Measurements from ENCODE around the gene HS2ST1. TPM values are rescaled to one million over a fixed set of nuclear protein-coding genes. Genes with fewer than 3 reads are reported as not detected.

The HS2ST1 gene
- total RNA-seq, 2 donors from 2014 or later = 7.7 TPM

DNA sequence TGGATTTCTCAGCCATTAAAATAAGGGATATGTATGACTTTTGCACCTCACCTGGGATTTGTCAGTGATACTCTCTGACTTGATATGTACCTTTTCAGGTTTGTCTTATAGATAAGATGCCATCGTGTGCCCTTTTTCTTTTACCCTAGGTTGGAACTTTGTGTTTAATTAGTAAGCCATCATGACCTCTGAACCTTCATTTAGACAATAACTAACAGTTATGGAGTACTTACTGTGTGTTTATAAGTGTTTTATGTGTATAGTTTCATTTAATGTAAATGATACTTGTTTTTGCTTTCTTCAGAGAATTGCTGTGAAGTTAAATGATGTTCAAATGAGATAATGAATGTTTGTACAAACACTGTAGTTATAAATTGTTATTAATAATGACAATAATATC, 14.4 kb downstream of the HS2ST1 start:
- Histone ChIP-seq H3K4me1 (no peaks in the 10 kb centered on the region), H3K27me3 (no peaks in the 10 kb centered on the region), H3K9me3 (no peaks in the 10 kb centered on the region), H3K36me3 (no peaks in the 10 kb centered on the region), H3K4me3 (no peak overlapping the region), H3K27ac (no peak overlapping the region)
- DNase-seq (ENCODE audit: low spot score) = no peak
- TF ChIP-seq, protein P1, sequence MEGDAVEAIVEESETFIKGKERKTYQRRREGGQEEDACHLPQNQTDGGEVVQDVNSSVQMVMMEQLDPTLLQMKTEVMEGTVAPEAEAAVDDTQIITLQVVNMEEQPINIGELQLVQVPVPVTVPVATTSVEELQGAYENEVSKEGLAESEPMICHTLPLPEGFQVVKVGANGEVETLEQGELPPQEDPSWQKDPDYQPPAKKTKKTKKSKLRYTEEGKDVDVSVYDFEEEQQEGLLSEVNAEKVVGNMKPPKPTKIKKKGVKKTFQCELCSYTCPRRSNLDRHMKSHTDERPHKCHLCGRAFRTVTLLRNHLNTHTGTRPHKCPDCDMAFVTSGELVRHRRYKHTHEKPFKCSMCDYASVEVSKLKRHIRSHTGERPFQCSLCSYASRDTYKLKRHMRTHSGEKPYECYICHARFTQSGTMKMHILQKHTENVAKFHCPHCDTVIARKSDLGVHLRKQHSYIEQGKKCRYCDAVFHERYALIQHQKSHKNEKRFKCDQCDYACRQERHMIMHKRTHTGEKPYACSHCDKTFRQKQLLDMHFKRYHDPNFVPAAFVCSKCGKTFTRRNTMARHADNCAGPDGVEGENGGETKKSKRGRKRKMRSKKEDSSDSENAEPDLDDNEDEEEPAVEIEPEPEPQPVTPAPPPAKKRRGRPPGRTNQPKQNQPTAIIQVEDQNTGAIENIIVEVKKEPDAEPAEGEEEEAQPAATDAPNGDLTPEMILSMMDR (IDR thresholded peaks at IDR 0.05) = no peak

DNA sequence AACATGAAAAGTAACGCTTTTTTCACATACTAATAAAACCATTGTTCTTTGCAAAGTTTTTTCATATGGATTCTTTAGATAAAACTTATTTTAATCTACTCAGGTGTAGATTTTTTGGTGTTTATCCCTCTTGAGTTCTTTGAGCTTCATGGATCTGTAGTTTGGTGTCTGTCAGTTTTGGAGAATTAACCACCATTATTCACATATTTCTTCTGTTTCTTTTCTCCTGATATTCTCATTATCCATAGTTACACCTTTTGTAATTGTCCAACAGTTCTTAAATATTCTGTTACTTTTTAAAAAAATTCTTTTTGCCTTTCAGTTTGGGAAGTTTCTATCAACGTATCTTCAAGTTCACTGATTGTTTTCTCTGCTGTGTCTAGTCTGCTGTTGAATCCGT, 18.6 kb downstream of the HS2ST1 start:
- no peaks in the 10 kb centered on the region for H3K9me3 ChIP-seq
- H3K27me3 ChIP-seq = no peaks in the 10 kb centered on the region
- DNase-seq (ENCODE audit: low spot score) = no peak
- H3K4me1 ChIP-seq = no peaks in the 10 kb centered on the region
- no peak overlapping the region for H3K4me3 ChIP-seq
- TF ChIP-seq, protein P1 (IDR thresholded peaks at IDR 0.05) = no peak
- H3K36me3 ChIP-seq = no peaks in the 10 kb centered on the region
- H3K27ac ChIP-seq = no peak overlapping the region

DNA sequence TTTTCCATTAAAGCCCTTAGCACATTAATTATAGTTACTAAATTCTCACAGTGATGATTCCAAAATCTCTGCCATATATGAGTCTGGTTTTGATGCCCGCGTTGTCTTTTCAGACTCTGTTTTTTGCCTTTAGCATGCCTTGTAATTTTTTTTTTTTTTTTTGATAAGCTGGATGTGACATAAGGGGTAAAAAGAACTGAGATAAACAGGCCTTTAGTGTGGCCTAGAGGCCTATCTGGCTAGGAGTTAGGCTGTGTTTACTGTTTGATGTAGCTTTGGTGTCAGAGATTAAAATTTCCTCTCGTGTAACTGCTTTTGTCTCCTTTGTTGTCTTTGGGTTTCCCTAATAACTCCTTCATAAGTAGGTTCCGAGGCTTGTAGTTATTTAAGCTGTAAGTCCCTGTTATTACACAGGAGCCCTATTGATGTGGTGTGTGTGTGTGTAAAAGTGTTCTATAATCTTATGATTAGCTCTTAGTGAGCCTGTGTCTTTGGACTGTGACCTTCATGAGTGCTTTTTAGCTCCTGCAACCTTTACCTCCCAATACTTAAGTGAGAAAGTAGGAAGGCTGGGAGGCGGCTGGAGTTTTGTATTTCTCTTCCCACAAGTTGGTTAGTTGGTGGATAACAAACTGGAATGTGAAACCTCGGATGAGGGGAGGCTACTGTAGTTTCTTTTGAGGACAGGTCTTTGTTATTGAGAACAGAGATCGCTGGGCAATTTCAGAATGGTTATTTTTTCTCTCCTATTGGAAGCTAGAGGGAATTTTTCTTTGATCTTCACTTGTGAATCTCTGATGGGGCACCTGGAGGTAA, 19.3 kb downstream of the HS2ST1 start:
- no peaks in the 10 kb centered on the region for H3K9me3 ChIP-seq
- no peaks in the 10 kb centered on the region for H3K36me3 ChIP-seq
- peak overlapping the region in 1 of 2 donors; percentile 60 for H3K27ac ChIP-seq
- DNase-seq (ENCODE audit: low spot score) = no peak
- no peaks in the 10 kb centered on the region for H3K27me3 ChIP-seq
- no peak overlapping the region for H3K4me3 ChIP-seq
- TF ChIP-seq, protein P1 (IDR thresholded peaks at IDR 0.05) = no peak
- H3K4me1 ChIP-seq = no peaks in the 10 kb centered on the region

DNA sequence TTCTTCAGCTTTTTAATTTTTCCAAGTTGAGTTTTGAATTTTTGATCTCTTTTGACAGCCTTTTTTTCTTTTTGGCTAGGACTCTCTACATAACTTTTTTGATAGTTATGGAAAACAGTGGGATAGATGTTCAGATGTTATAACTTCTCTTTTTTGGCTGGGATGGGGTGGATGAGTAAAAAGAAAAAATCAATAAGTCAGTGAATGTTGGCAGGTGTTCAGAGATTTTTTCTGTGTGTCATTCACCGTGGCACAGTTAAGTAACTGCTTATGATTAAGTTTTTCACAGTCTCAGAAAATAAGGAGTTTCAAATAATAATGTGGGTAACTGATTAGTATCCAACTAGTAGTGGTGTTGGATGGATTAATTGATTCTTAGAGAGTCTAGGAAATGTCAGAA, 24.0 kb downstream of the HS2ST1 start:
- DNase-seq (ENCODE audit: low spot score) = no peak
- H3K27me3 ChIP-seq = no peaks in the 10 kb centered on the region
- no peaks in the 10 kb centered on the region for H3K36me3 ChIP-seq
- no peak overlapping the region for H3K4me3 ChIP-seq
- H3K27ac ChIP-seq = no peak overlapping the region
- H3K4me1 ChIP-seq = no peaks in the 10 kb centered on the region
- TF ChIP-seq, protein P1 (IDR thresholded peaks at IDR 0.05) = no peak
- H3K9me3 ChIP-seq = no peaks in the 10 kb centered on the region

DNA sequence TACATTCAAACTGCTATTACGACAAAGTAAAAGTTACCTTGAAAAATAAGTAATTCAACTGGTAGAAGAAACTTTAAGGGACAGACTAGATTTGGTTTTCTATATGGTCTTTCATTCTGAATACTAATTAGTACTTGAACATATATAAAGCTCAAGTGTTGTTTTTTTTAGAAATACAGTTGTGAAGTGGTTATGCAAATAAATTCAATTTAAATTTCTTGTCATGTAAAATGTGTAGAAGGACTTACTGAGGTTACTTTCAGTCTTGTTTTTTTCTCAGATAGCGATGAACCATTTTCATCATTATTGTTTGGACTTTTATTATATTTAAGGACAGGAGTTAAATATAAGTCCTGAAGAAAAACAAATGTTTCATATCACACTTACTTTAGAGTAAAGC, 24.4 kb downstream of the HS2ST1 start:
- Histone ChIP-seq H3K4me1 (no peaks in the 10 kb centered on the region), H3K36me3 (no peaks in the 10 kb centered on the region), H3K4me3 (no peak overlapping the region), H3K27ac (no peak overlapping the region), H3K27me3 (no peaks in the 10 kb centered on the region), H3K9me3 (no peaks in the 10 kb centered on the region)
- TF ChIP-seq, protein P1 (IDR thresholded peaks at IDR 0.05) = no peak
- no peak for DNase-seq (ENCODE audit: low spot score)

DNA sequence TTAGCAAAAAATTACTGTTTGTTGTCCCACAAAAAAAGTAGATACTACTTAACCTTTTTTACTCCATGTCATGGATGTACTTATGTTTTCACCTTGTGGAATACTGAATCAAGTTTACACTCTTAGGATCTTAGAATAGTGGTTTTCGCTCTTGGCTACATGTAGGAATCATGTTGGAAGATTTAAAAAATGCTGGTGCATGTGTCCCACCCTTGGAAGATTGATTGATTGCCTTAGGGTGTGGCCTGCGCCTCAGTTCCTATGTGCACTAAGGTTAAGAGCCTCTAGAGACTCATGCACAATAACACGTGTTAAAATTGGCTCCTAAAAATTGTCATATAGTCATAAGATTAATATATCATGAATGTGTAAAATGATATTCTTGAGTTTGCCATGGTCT, 25.0 kb downstream of the HS2ST1 start:
- no peak overlapping the region for H3K27ac ChIP-seq
- H3K27me3 ChIP-seq = no peaks in the 10 kb centered on the region
- H3K4me3 ChIP-seq = no peak overlapping the region
- H3K9me3 ChIP-seq = no peaks in the 10 kb centered on the region
- no peaks in the 10 kb centered on the region for H3K36me3 ChIP-seq
- no peaks in the 10 kb centered on the region for H3K4me1 ChIP-seq
- DNase-seq (ENCODE audit: low spot score) = no peak
- TF ChIP-seq, protein P1 (IDR thresholded peaks at IDR 0.05) = no peak
